OCI-LY3 (cell line): ENCODE data around the gene DNAI1.

Source experiments
- H2AFZ ChIP-seq: fragments of 200-600, 300-600 bp; shearing (Covaris generic); 2 replicates; pipeline ENCODE4 v1.6.0; 2014; ENCODE audit warnings: antibody characterized with exemption, low read depth, low read length
- H3K27ac ChIP-seq: fragments of 200-600, 300-600 bp; sonication (generic); 2 replicates; pipeline ENCODE4 v1.5.1; 2014; ENCODE audit warnings: mild to moderate bottlenecking, low read length, moderate library complexity, mixed read lengths
- H3K27me3 ChIP-seq: fragments of 200-600, 300-600 bp; sonication (generic); 2 replicates; pipeline ENCODE4 v1.6.1; 2014; ENCODE audit warnings: low read depth, low read length, mixed read lengths
- H3K36me3 ChIP-seq: fragments of 200-600, 300-600 bp; sonication (generic); replicated peaks from 2 replicates; pipeline ENCODE3; 2014; ENCODE audit warnings: low read depth, low read length, mixed read lengths
- H3K4me1 ChIP-seq: fragments of 300-600, 200-600 bp; sonication (generic); 2 replicates; pipeline ENCODE4 v1.6.1; 2014; ENCODE audit warnings: low read length, mixed read lengths
- H3K4me2 ChIP-seq: fragments of 200-600, 300-600 bp; sonication (generic); 2 replicates; pipeline ENCODE4 v1.6.1; 2014; ENCODE audit warnings: low read length, mixed read lengths
- H3K4me3 ChIP-seq: fragments of 300-600, 200-600 bp; sonication (generic); 2 replicates; pipeline ENCODE4 v1.5.1; 2014; ENCODE audit warnings: antibody characterized with exemption, mild to moderate bottlenecking, low read length, moderate library complexity
- H3K79me2 ChIP-seq: fragments of 300-600, 200-600 bp; shearing (Covaris generic); 2 replicates; pipeline ENCODE4 v1.6.1; 2014; ENCODE audit warnings: mild to moderate bottlenecking, low read length, mixed read lengths
- H3K9ac ChIP-seq: fragments of 300-600, 200-600 bp; shearing (Covaris generic); 2 replicates; pipeline ENCODE4 v1.6.0; 2014; ENCODE audit warnings: mild to moderate bottlenecking, low read length, moderate library complexity
- H3K9me3 ChIP-seq: fragments of 200-600, 300-600 bp; shearing (Covaris generic); 2 replicates; pipeline ENCODE4 v1.6.1; 2014; ENCODE audit warnings: low read length, mixed read lengths; ENCODE audit not compliant: insufficient read depth
- H4K20me1 ChIP-seq: fragments of 200-600, 300-600 bp; sonication (generic); 2 replicates; pipeline ENCODE4 v1.6.1; 2016; ENCODE audit warnings: low read length, mixed read lengths; ENCODE audit not compliant: insufficient read depth
- EZH2phosphoT487 ChIP-seq: fragments of 200-600 bp; shearing (Covaris generic); IDR thresholded peaks from 2 replicates; pipeline ENCODE4 v1.6.1; 2018; ENCODE audit warnings: antibody characterized with exemption, mixed run types, low read depth
- TF ChIP-seq, protein P1 (sequence below): fragments of 200-600, 300-600 bp; sonication (generic); IDR thresholded peaks from 2 replicates; pipeline ENCODE4 v1.5.1; 2014; ENCODE audit warnings: antibody characterized with exemption, low read length, low read depth

Gene DNAI1

DNA sequence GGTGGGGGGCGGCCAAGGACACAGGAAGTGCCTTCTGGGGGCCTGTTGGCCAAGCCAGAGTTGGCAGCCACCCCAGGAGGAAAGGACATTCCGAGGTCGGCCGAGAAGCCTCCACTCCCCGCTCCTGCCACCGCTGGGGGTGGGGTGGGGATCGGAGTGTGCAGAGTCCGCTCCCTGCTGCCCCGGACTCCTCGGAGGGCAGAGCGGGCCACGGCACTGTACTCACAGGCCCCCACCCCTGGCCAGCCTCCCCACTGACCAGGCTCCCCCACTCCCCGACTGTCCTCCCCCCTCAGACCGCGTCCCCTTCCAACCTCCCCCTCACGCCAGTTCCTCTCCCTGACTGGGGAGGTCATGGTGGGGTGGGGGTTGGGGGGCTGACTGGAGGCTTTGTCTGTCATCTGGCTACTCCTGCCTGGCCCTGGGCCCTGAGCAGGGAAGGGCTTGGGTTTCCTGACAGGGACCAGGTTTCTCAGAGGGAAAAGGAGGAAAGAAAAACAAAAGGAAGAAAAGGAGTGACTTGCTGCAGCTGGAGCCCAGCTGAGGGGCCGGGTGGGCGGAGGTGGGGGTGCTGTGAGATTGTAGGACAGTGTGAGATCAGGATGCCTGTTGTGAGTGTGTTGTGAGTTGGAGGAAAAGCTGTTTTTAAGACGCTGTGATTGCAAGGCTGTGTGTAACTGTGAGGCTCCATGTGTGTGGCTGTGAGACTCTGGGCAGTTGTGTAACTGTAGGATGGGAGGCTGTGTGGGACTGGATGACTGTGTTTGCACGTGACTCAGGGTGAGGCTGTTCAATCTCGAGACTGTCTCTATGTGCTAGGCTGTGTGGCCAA lies 101.2 kb downstream of the DNAI1 start:
- H2AFZ ChIP-seq: no peak overlapping the region
- no peak overlapping the region for H3K27ac ChIP-seq
- no peaks in the 10 kb centered on the region for H3K9me3 ChIP-seq
- H3K79me2 ChIP-seq: no peaks in the 10 kb centered on the region
- no peak overlapping the region for H3K4me2 ChIP-seq
- no peaks in the 10 kb centered on the region for H4K20me1 ChIP-seq
- no peaks in the 10 kb centered on the region for H3K27me3 ChIP-seq
- no peak overlapping the region for H3K4me3 ChIP-seq
- H3K4me1 ChIP-seq: peaks cover 9% of the 10 kb centered on the region; the same call in 1 of the 2 replicates
- no peaks in the 10 kb centered on the region for H3K36me3 ChIP-seq
- no peak for TF ChIP-seq EZH2phosphoT487
- TF ChIP-seq, protein P1, sequence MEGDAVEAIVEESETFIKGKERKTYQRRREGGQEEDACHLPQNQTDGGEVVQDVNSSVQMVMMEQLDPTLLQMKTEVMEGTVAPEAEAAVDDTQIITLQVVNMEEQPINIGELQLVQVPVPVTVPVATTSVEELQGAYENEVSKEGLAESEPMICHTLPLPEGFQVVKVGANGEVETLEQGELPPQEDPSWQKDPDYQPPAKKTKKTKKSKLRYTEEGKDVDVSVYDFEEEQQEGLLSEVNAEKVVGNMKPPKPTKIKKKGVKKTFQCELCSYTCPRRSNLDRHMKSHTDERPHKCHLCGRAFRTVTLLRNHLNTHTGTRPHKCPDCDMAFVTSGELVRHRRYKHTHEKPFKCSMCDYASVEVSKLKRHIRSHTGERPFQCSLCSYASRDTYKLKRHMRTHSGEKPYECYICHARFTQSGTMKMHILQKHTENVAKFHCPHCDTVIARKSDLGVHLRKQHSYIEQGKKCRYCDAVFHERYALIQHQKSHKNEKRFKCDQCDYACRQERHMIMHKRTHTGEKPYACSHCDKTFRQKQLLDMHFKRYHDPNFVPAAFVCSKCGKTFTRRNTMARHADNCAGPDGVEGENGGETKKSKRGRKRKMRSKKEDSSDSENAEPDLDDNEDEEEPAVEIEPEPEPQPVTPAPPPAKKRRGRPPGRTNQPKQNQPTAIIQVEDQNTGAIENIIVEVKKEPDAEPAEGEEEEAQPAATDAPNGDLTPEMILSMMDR: no peak
- no peak overlapping the region for H3K9ac ChIP-seq

DNA sequence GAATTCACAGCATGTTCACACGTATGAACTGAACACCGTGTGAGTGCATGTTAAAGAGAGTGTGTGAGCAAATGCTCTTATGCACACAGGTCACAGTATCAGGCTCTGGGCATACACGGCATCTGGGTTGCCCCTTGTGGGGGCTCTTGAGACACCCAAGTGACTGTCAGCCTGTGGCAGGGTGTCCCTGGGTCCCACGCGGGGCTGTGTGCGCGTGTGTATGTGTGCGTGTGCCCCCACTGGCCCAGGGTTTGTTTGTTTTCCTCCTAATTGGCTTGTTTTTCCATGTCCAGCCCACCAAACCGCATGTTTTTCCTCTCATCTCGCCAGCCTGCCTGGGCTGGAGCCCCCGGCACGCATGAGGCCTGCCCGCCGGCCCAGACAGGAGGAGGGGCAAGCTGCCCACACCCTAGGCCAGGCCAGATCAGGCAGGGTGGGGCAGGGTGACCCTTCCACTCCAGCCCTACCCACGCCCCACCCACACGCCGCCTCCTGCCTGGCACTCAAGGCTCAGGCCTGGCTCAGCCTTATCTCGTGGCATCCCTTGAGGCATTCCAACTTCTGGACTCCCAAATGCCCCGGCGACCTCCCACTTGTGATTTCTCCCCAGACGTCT lies 102.1 kb downstream of the DNAI1 start:
- Histone ChIP-seq H3K4me2 (no peak overlapping the region), H4K20me1 (no peaks in the 10 kb centered on the region)
- TF ChIP-seq, protein P1: no peak
- TF ChIP-seq EZH2phosphoT487: no peak

DNA sequence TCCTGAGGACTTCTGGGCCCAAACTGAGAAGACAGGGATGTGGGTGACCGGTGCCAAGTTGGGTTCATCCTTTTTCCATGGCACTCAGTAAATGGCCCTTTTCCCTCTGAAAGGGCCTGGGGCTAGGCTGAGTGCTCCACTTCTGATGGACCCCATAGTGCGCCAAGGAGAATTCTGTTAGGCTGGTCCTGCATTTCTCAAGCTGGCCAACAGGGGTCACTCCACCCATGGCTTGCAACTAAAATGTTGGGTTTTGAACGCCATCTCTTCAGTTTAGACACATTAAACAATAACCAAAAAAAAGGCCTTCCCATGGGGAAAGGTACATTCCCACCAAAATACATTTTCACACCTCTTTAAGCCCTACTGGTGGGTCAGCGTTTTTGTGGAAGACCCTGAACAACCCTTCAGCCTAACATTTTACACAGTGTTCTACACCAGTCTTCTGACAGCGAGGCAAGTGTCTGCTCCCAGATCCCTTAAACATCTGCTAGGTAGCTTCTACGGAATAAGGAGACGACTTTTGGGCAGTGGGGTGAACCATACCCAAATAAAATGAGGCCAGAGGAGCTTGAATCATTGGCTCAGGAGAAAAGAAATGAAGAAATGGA lies 103.6 kb downstream of the DNAI1 start:
- TF ChIP-seq EZH2phosphoT487: no peak
- TF ChIP-seq, protein P1: peak; percentile 88
- H3K27me3 ChIP-seq: no peaks in the 10 kb centered on the region
- H2AFZ ChIP-seq: no peak overlapping the region
- no peaks in the 10 kb centered on the region for H3K9me3 ChIP-seq
- no peaks in the 10 kb centered on the region for H3K36me3 ChIP-seq
- no peaks in the 10 kb centered on the region for H4K20me1 ChIP-seq
- H3K9ac ChIP-seq: no peak overlapping the region
- H3K4me2 ChIP-seq: no peak overlapping the region
- H3K27ac ChIP-seq: no peak overlapping the region
- H3K79me2 ChIP-seq: no peaks in the 10 kb centered on the region
- H3K4me3 ChIP-seq: no peak overlapping the region
- peaks cover 15% of the 10 kb centered on the region; the same call in 1 of the 2 replicates for H3K4me1 ChIP-seq

More for the DNA sequence above, 102.1 kb downstream of the DNAI1 start:
- no peaks in the 10 kb centered on the region for H3K79me2 ChIP-seq
- no peaks in the 10 kb centered on the region for H3K9me3 ChIP-seq
- H2AFZ ChIP-seq: no peak overlapping the region
- H3K4me3 ChIP-seq: no peak overlapping the region
- H3K36me3 ChIP-seq: no peaks in the 10 kb centered on the region
- peaks cover 15% of the 10 kb centered on the region; the same call in 1 of the 2 replicates for H3K4me1 ChIP-seq
- H3K27me3 ChIP-seq: no peaks in the 10 kb centered on the region
- no peak overlapping the region for H3K27ac ChIP-seq
- no peak overlapping the region for H3K9ac ChIP-seq

DNA sequence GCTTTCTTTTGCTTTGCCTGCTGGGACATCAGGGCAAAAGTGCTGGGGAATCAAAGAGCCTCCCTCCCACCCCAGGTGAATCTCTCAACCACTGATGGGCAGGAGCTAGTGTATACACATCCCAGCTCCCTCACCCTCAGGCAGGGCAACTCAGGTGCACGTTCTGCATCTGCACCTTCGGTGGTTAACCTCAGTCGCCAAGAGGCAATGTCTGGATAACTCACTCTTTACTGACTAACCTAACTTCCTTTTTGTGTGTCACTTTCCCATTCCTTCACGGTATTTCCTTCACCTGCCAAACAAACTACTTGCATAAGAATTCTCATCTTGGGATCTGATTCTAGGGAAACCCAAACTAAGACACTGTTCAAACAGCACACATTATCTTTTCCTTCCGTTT lies 104.7 kb downstream of the DNAI1 start:
- Histone ChIP-seq H4K20me1 (no peaks in the 10 kb centered on the region), H3K9me3 (no peaks in the 10 kb centered on the region), H3K4me2 (no peak overlapping the region), H3K27me3 (no peaks in the 10 kb centered on the region), H3K4me3 (no peak overlapping the region), H3K9ac (no peak overlapping the region), H3K79me2 (no peaks in the 10 kb centered on the region), H3K36me3 (no peaks in the 10 kb centered on the region), H2AFZ (no peak overlapping the region), H3K4me1 (peaks cover 15% of the 10 kb centered on the region; the same call in 1 of the 2 replicates), H3K27ac (no peak overlapping the region)
- TF ChIP-seq EZH2phosphoT487: no peak
- TF ChIP-seq, protein P1: no peak
